Ishikawa (cell line): ENCODE results near the gene ZDHHC13.

Source experiments
- CEBPB ChIP-seq: IDR thresholded peaks from 2 replicates; pipeline ENCODE4 v1.6.1; 2012
- CREB1 ChIP-seq: IDR thresholded peaks from 2 replicates; pipeline ENCODE4 v1.6.1; 2012; ENCODE audit warnings: low read depth
- EGR1 ChIP-seq: IDR thresholded peaks from 2 replicates; pipeline ENCODE4 v1.6.1; 2012
- EP300 ChIP-seq: IDR thresholded peaks from 2 replicates; pipeline ENCODE4 v1.6.1; 2012; ENCODE audit warnings: borderline replicate concordance
- FOXM1 ChIP-seq: IDR thresholded peaks from 2 replicates; pipeline ENCODE4 v1.6.1; 2012; ENCODE audit warnings: low read depth, borderline replicate concordance
- MAX ChIP-seq: IDR thresholded peaks from 2 replicates; pipeline ENCODE4 v1.6.1; 2012
- NFIC ChIP-seq: IDR thresholded peaks from 2 replicates; pipeline ENCODE4 v1.6.1; 2012
- RAD21 ChIP-seq: IDR thresholded peaks from 2 replicates; pipeline ENCODE4 v1.6.1; 2012; ENCODE audit warnings: low read depth
- REST ChIP-seq: IDR thresholded peaks from 2 replicates; pipeline ENCODE4 v1.6.1; 2012; ENCODE audit warnings: low read depth, mild to moderate bottlenecking
- TAF1 ChIP-seq: IDR thresholded peaks from 2 replicates; pipeline ENCODE4 v1.6.1; 2012; ENCODE audit warnings: low read depth, mild to moderate bottlenecking
- TCF12 ChIP-seq: IDR thresholded peaks from 2 replicates; pipeline ENCODE4 v1.6.1; 2012; ENCODE audit warnings: low read depth
- TEAD4 ChIP-seq: IDR thresholded peaks from 2 replicates; pipeline ENCODE4 v1.6.1; 2012
- YY1 ChIP-seq: IDR thresholded peaks from 2 replicates; pipeline ENCODE4 v1.6.1; 2012; ENCODE audit warnings: low read depth
- ZBTB7A ChIP-seq: IDR thresholded peaks from 2 replicates; pipeline ENCODE4 v1.6.1; 2012; ENCODE audit warnings: low read depth
- TF ChIP-seq, protein P1 (sequence below): IDR thresholded peaks from 2 replicates; pipeline ENCODE4 v1.6.1; 2012

ZDHHC13 gene

GRCh38 chr11:19194620-19195308 is 77.8 kb downstream of the ZDHHC13 start:
- TF ChIP-seq RAD21, result no peak
- TF ChIP-seq ZBTB7A, result no peak
- TF ChIP-seq EP300, result no peak
- no peak for TF ChIP-seq EGR1
- no peak for TF ChIP-seq TCF12
- TF ChIP-seq CREB1, result no peak
- no peak for TF ChIP-seq MAX
- no peak for TF ChIP-seq TEAD4

DNA sequence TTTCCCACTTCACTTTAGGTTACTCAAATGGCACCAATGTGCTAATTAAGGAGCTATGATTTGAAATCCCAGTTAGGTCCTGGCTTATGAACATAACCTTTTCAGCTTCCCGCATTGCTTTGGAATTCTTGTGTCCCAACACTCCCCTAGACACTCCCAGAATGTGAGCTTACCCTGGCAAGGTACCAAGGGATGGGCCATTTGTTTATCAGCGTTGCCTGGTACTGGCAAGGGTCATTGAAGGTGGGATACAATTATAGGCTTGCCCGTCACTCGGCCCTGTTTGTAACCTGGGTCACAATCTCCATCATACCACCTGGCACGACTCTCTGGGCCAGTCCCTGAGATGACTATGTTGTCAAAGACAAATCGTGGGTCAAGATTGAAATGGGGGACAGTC is 79.5 kb downstream of the ZDHHC13 start:
- TF ChIP-seq MAX, result no peak
- TF ChIP-seq TEAD4, result no peak
- no peak for TF ChIP-seq EGR1

DNA sequence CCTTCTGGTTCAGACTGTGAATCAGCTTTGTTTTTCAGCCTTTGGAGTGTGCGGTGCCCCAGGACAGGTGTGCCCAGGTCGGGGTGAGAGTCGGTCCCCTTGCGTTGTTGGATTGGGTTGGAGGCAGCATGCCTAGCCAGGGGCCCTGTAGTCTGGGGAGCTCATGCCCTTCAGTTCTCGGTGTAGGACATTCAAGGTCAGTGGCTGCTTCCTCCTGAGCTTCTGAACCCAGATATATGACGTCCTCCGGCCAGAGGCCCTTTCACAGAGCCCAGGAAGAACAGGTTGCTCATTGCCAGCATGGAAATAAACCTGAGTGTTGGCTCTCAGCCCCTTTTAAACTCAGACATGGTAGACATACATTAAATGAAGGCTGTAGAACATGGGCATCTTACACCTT is 82.1 kb downstream of the ZDHHC13 start:
- no peak for TF ChIP-seq MAX

- no peak for TF ChIP-seq REST
- TF ChIP-seq RAD21, result no peak
- no peak for TF ChIP-seq TAF1
- no peak for TF ChIP-seq MAX
- TF ChIP-seq TEAD4, result no peak
- no peak for TF ChIP-seq CEBPB
- no peak for TF ChIP-seq YY1
- no peak for TF ChIP-seq ZBTB7A
- no peak for TF ChIP-seq CREB1
- no peak for TF ChIP-seq TCF12
- TF ChIP-seq FOXM1, result no peak
- no peak for TF ChIP-seq NFIC
- TF ChIP-seq EGR1, result no peak
- TF ChIP-seq, protein P1, sequence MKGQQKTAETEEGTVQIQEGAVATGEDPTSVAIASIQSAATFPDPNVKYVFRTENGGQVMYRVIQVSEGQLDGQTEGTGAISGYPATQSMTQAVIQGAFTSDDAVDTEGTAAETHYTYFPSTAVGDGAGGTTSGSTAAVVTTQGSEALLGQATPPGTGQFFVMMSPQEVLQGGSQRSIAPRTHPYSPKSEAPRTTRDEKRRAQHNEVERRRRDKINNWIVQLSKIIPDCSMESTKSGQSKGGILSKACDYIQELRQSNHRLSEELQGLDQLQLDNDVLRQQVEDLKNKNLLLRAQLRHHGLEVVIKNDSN, result no peak
- no peak for TF ChIP-seq EP300
Measured at GRCh38 chr11:19199771-19200170, 82.8 kb downstream of the ZDHHC13 start.

- peak; percentile 35; the same call in 1 of the 2 replicates for TF ChIP-seq EP300
- TF ChIP-seq NFIC, result peak; percentile 69; the same call in 1 of the 2 replicates
- no peak for TF ChIP-seq CEBPB
- TF ChIP-seq MAX, result 0 out of 2 replicates have a peak, but pooled peaks have one; percentile 32
Measured at GRCh38 chr11:19200410-19201201, 83.6 kb downstream of the ZDHHC13 start.

- no peak for TF ChIP-seq REST
- no peak for TF ChIP-seq EP300
- no peak for TF ChIP-seq TCF12
- no peak for TF ChIP-seq MAX
- TF ChIP-seq FOXM1, result no peak
- no peak for TF ChIP-seq RAD21
- no peak for TF ChIP-seq CREB1
- TF ChIP-seq, protein P1, result no peak
- TF ChIP-seq ZBTB7A, result no peak
- no peak for TF ChIP-seq YY1
- no peak for TF ChIP-seq CEBPB
- no peak for TF ChIP-seq TAF1
- TF ChIP-seq NFIC, result no peak
- TF ChIP-seq TEAD4, result no peak
- TF ChIP-seq EGR1, result no peak
Measured at GRCh38 chr11:19201737-19202605, 85.0 kb downstream of the ZDHHC13 start, which contains the start of gene CSRP3. Gene CSRP3, minus strand, starts transcription at chr11:19201983. Its CDS starts 9,535 bp downstream, at chr11:19192448.
